C4-2B (cell line): ENCODE measurements around the gene REPIN1.

Experiments used
- CTCF ChIP-seq: fragments of 450-650 bp; conservative IDR thresholded peaks from 2 replicates; pipeline ENCODE4 v1.5.1; 2017; ENCODE audit warnings: mild to moderate bottlenecking
- ZFX ChIP-seq: fragments of 450-650 bp; IDR thresholded peaks from 2 replicates; pipeline ENCODE4 v1.6.1; 2017

- TF ChIP-seq CTCF (no peak), ZFX (no peak)
These were observed 32.8 kb downstream of the REPIN1 start for GRCh38 chr7:150401424-150401790.
